Kidney (tissue), 14 donors: ENCODE data around the gene VSTM1. TPM values are rescaled to one million over a fixed set of nuclear protein-coding genes. Genes with fewer than 3 reads are reported as not detected.
A peak's percentile ranks its signal among the peaks of the same experiment; 100 is the strongest.

Experiments used
- DNase-seq, 5 donors: peaks; one replicate each; pipeline ENCODE4 v3.0.0-alpha.2; 2013 to 2020
- FAIRE-seq: peaks from 2 replicates; lab custom pipeline; 2012; peaks lifted over from hg19 to GRCh38; lab: Jason Lieb, UNC
- H3K27ac ChIP-seq, 2 donors: one replicate each; pipeline ENCODE4 v1.7.0; 2013; ENCODE audit warnings: low read depth in 2 of 2, low read length in 2 of 2, inconsistent platforms in 1 of 2
- H3K27me3 ChIP-seq: one replicate; pipeline ENCODE4 v1.7.1; 2013; ENCODE audit warnings: low read length, inconsistent platforms; ENCODE audit not compliant: control insufficient read depth, insufficient read depth
- H3K36me3 ChIP-seq, 3 donors: one replicate each; pipeline versions ENCODE4 v1.7.0 to v1.7.1; 2013; ENCODE audit warnings: low read length in 3 of 3, control low read depth in 1 of 3, inconsistent platforms in 1 of 3; ENCODE audit not compliant: insufficient read depth in 3 of 3, control insufficient read depth in 2 of 3
- H3K4me1 ChIP-seq, 3 donors: one replicate each; pipeline versions ENCODE4 v1.7.0 to v1.7.1; 2013; ENCODE audit warnings: low read length in 3 of 3, inconsistent platforms in 1 of 3, low read depth in 1 of 3; ENCODE audit not compliant: control insufficient read depth in 2 of 3, insufficient read depth in 2 of 3
- H3K4me3 ChIP-seq, 3 donors: one replicate each; pipeline versions ENCODE4 v1.7.0 to v1.8.1; 2013; ENCODE audit warnings: low read length in 3 of 3, control low read depth in 1 of 3, inconsistent platforms in 1 of 3
- H3K9ac ChIP-seq, 3 donors: one replicate each; pipeline versions ENCODE4 v1.7.0 to v1.7.1; 2013; ENCODE audit warnings: low read length in 3 of 3, control low read depth in 1 of 3, inconsistent platforms in 1 of 3
- H3K9me3 ChIP-seq, 3 donors: one replicate each; pipeline versions ENCODE4 v1.7.0 to v1.7.1; 2013; ENCODE audit warnings: low read length in 3 of 3, control low read depth in 1 of 3, inconsistent platforms in 1 of 3; ENCODE audit not compliant: control insufficient read depth in 2 of 3, insufficient read depth in 1 of 3
- CTCF ChIP-seq: IDR thresholded peaks from 3 replicates; pipeline ENCODE4 v1.5.1; 2012; ENCODE audit warnings: mild to moderate bottlenecking, moderate library complexity, borderline replicate concordance; ENCODE audit not compliant: insufficient read depth; ENCODE audit errors: extremely low read depth
- intact Hi-C: fragments of 100-400 bp; cut with DNase I; formaldehyde crosslinking; loops from one replicate; pipeline ENCODE4 v1.11.1; 2022
- polyA plus RNA-seq: library from polyadenylated mRNA; stranded (reverse); fragments of 350-450 nt; fragmentation: Illumina TruSeq; extraction: RNeasy Lipid Tissue Mini Kit (QIAGEN cat#74804); gene quantifications from one replicate; pipeline ENCODE4 v1.2.3, GENCODE V29; 2014; ENCODE audit warnings: low read depth, low replicate concordance; ENCODE audit not compliant: insufficient read depth
- total RNA-seq: library from RNA; stranded (reverse); fragmentation: NEBNext Ultra II Directional; extraction: Animal tissue kit (Norgen Biotek cat#: 25700); gene quantifications from one replicate; pipeline ENCODE4 v1.2.1, GENCODE V29; 2021
- donor health status: control.
- donor health status: control.
- donor health status: control.
- donor health status: control.
- donor health status: control.
- donor health status: DM: yes; HTN: yes; CAD: no.
- donor health status: Normal renal cell carcinoma (clear cell type).

VSTM1 gene
- total and polyA plus RNA-seq, 2 donors from 2014 or later: 0.35 to 1.0 TPM

- intact Hi-C loops: no loop called here
- no peak for FAIRE-seq
- no peak overlapping the region for H3K4me3 ChIP-seq
- H3K9me3 ChIP-seq: no peaks in the 10 kb centered on the region
- DNase-seq: no peak
- H3K27ac ChIP-seq: no peak overlapping the region
- no peak overlapping the region for H3K9ac ChIP-seq
- H3K4me1 ChIP-seq: no peaks in the 10 kb centered on the region
- no peak for TF ChIP-seq CTCF
- no peaks in the 10 kb centered on the region for H3K27me3 ChIP-seq
- H3K36me3 ChIP-seq: no peaks in the 10 kb centered on the region
Measured at GRCh38 chr19:54035215-54036178, 28.2 kb downstream of the VSTM1 start.

- Histone ChIP-seq H3K27ac (no peak overlapping the region), H3K4me3 (no peak overlapping the region), H3K4me1 (no peaks in the 10 kb centered on the region), H3K9me3 (no peaks in the 10 kb centered on the region), H3K9ac (no peak overlapping the region), H3K36me3 (no peaks in the 10 kb centered on the region), H3K27me3 (no peaks in the 10 kb centered on the region)
- DNase-seq: peak in 1 of 5 donors; percentile 8
- intact Hi-C loops: no loop called here
- FAIRE-seq: no peak
- no peak for TF ChIP-seq CTCF
Measured at GRCh38 chr19:54030895-54031586, 32.7 kb downstream of the VSTM1 start.

GRCh38 chr19:54029930-54030490, 33.7 kb downstream of the VSTM1 start:
- no peaks in the 10 kb centered on the region for H3K9me3 ChIP-seq
- H3K9ac ChIP-seq: no peak overlapping the region
- DNase-seq: peak in 4 of 5 donors; percentile 51 to 78 (median 58)
- H3K27me3 ChIP-seq: no peaks in the 10 kb centered on the region
- H3K27ac ChIP-seq: no peak overlapping the region
- H3K4me1 ChIP-seq: no peaks in the 10 kb centered on the region
- no peak for FAIRE-seq
- peak; percentile 43 for TF ChIP-seq CTCF
- intact Hi-C loops: loop anchor here (10.0 kb wide), 1 partner anchor 185 kb away; no protein-coding TSS in a partner anchor
- H3K36me3 ChIP-seq: no peaks in the 10 kb centered on the region
- no peak overlapping the region for H3K4me3 ChIP-seq
